Spinal cord (tissue), 10 donors: ENCODE results near the gene TSPAN3. TPM values are rescaled to one million over a fixed set of nuclear protein-coding genes. Genes with fewer than 3 reads are reported as not detected.

Experiments
- DNase-seq, 6 donors: peaks; one replicate each; pipeline versions ENCODE4 v3.0.0 to v3.0.0-alpha.2; 2013 to 2015; ENCODE audit warnings: low spot score in 6 of 6, low read depth in 4 of 6
- H3K27ac ChIP-seq: one replicate; pipeline ENCODE4 v1.5.1; 2013; ENCODE audit warnings: low read depth, low read length, control low read depth
- H3K27me3 ChIP-seq: one replicate; pipeline ENCODE4 v1.6.1; 2013; ENCODE audit warnings: low read length; ENCODE audit not compliant: control insufficient read depth, insufficient read depth
- H3K36me3 ChIP-seq: one replicate; pipeline ENCODE4 v1.6.1; 2013; ENCODE audit warnings: low read length; ENCODE audit not compliant: control insufficient read depth, insufficient read depth
- H3K4me1 ChIP-seq: one replicate; pipeline ENCODE4 v1.6.1; 2013; ENCODE audit warnings: low read length; ENCODE audit not compliant: control insufficient read depth, insufficient read depth
- H3K4me3 ChIP-seq: one replicate; pipeline ENCODE4 v1.5.1; 2013; ENCODE audit warnings: low read depth, low read length, control low read depth
- H3K9me3 ChIP-seq: one replicate; pipeline ENCODE4 v1.6.1; 2013; ENCODE audit warnings: low read length; ENCODE audit not compliant: control insufficient read depth, insufficient read depth
- WGBS: methylation state at CpG from one replicate; pipeline ENCODE4 v1.1.5; 2013; ENCODE audit warnings: missing lambda C conversion rate; ENCODE audit not compliant: insufficient coverage; 5-methylcytosine and 5-hydroxymethylcytosine counted together
- polyA plus RNA-seq, 2 donors: library from polyadenylated mRNA; unstranded; fragments of 120-200 nt; gene quantifications; one replicate each; pipeline ENCODE4 v1.2.1, GENCODE V29; 2013; ENCODE audit not compliant: insufficient read length in 2 of 2
- total RNA-seq, 2 donors: library from RNA; depleted of rRNA in 1 of 2; stranded (reverse); fragments of 120-200 nt in 1 of 2; fragments of >200 nt in 1 of 2; gene quantifications; one replicate each; pipeline versions ENCODE4 v1.2.3 to v1.2.4, GENCODE V29; 2013 to 2014
- donor health status: healthy.

TSPAN3 gene
- total and polyA plus RNA-seq, 4 donors, result 391 to 639 (median 545) TPM

DNA sequence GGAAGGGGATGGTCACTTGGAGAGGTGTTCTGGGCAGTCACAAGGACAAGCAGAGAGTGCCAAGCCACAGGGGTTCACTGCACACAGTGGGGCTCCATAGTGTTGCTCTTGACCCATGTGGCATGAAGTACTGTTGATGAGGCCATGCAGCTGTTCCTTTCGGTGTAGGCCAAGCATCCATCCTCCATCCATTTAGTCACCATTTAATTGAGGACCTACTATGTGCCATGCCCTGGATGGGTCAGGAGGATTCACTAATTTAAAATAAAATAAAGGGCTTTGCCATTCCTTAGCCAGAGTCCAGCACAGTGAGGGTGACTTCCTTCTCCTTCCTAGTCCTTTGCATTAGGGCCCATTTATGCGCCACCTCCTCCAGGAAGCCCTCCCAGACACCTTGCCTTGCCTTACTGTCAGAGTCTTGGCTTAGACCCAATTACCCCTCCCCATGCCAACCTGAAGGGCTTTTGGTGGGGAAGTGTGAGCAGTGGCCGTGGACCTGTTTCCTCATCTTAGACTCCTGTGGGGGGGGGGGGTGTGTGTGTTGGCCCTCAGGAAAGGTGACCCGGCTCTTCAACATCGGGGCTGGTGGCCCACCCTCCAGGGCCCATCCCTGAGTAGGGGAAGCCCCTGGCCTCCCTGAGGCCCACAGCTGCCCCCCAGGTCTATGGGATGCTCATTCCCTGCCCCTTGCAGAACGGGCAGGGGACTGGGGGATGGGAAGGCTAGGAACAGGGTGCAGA, 50.4 kb downstream of the TSPAN3 start:
- no peaks in the 10 kb centered on the region for H3K36me3 ChIP-seq
- WGBS, result 89% methylated on average over 4 of the region's 6 CpGs

DNA sequence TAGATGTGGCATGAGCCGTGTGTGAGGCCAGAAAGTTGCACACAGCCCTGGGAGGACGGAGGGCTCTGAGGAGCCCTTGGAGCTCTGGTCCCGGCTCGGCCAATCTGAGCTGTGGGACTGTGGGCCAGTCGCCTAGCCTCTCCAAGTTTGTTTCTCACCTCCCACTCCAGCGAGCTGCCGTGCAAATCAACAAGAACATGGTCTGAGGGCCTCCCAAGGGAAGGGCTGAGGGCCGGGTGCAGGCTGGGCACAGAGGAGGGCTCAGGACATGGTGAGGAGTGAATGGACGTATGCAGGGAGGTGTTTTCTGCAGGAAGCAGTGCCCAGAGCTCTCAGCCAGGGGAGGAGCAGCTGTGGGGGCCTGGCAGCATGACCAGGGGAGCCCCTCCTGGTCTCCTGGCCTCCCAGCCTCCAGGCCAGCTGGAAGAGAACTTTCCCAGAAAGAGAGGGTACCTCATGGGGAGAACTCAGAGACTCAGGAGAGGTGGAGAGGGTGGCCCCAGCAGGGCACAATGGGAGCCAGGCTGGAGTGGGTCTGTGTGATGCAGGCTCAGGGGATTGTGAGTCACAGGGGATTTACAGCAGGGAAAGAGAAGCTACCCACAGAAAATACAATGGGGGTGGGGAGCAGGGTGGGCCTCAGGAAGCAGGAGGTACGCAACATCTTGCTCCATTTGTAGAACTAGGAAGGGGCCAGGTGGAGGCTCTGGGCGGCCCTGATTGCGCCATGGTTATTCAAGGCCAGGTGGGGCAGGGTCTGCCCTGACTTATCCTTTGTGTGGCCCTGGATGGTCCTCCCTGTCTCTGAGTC, 51.2 kb downstream of the TSPAN3 start:
- Histone ChIP-seq H3K27ac (no peak overlapping the region), H3K27me3 (no peaks in the 10 kb centered on the region), H3K36me3 (no peaks in the 10 kb centered on the region), H3K4me1 (peaks cover 17% of the 10 kb centered on the region), H3K9me3 (no peaks in the 10 kb centered on the region), H3K4me3 (no peak overlapping the region)
- WGBS, result 90% methylated on average over 9 of the region's 12 CpGs
- DNase-seq, result no peak

More for the DNA sequence above, 50.4 kb downstream of the TSPAN3 start:
- DNase-seq, result no peak
- no peaks in the 10 kb centered on the region for H3K27me3 ChIP-seq
- H3K9me3 ChIP-seq, result no peaks in the 10 kb centered on the region
- no peak overlapping the region for H3K4me3 ChIP-seq
- no peak overlapping the region for H3K27ac ChIP-seq
- peaks cover 18% of the 10 kb centered on the region for H3K4me1 ChIP-seq

- no peaks in the 10 kb centered on the region for H3K36me3 ChIP-seq
- H3K9me3 ChIP-seq, result no peaks in the 10 kb centered on the region
- H3K27ac ChIP-seq, result no peak overlapping the region
- no peak overlapping the region for H3K4me3 ChIP-seq
- 91% methylated on average over 10 of the region's 11 CpGs for WGBS
- DNase-seq, result no peak
- no peaks in the 10 kb centered on the region for H3K27me3 ChIP-seq
- H3K4me1 ChIP-seq, result peaks cover 9% of the 10 kb centered on the region
These were observed 52.0 kb downstream of the TSPAN3 start for GRCh38 chr15:77018796-77019505.

GRCh38 chr15:77017761-77018720, 52.9 kb downstream of the TSPAN3 start:
- Histone ChIP-seq H3K4me3 (no peak overlapping the region), H3K27ac (no peak overlapping the region), H3K9me3 (no peaks in the 10 kb centered on the region), H3K36me3 (no peaks in the 10 kb centered on the region), H3K4me1 (peaks cover 8% of the 10 kb centered on the region), H3K27me3 (no peaks in the 10 kb centered on the region)
- WGBS, result 92% methylated on average over 20 of the region's 20 CpGs
- no peak for DNase-seq

DNA sequence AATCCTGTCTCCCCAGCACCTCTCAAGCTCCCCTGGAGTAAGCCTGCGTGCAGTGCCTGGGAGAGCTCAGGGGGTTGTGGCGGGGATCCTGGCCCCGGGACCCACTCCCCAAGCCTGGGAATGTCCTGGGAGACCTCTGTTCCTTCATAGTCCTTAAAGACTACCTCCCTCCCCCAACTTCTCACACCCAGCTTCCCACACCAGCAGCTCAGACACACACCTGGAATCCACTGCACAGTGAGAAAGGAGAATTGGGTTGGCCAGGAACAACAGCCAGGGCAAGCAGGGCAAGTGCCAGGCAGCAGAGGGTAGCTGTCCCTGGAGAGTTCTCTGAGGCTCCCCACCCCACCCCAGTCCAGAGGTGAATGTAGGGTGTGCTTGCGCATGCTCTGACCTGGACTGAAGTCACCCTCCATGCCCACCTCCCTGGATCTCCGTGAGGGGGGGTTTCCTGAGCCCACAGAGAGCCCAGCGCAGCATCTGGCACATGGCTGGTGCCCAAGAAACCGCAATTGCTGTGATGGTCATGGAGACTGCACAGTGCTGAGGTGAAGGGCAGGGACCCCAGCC, 53.7 kb downstream of the TSPAN3 start:
- Histone ChIP-seq H3K9me3 (no peaks in the 10 kb centered on the region), H3K27me3 (no peaks in the 10 kb centered on the region), H3K27ac (no peak overlapping the region), H3K4me1 (peaks cover 8% of the 10 kb centered on the region), H3K4me3 (no peak overlapping the region), H3K36me3 (no peaks in the 10 kb centered on the region)
- no peak for DNase-seq
- WGBS, result 80% methylated on average over 4 of the region's 7 CpGs

GRCh38 chr15:77016321-77016695, 54.6 kb downstream of the TSPAN3 start:
- DNase-seq, result no peak
- Histone ChIP-seq H3K4me1 (peaks cover 8% of the 10 kb centered on the region), H3K36me3 (no peaks in the 10 kb centered on the region), H3K4me3 (no peak overlapping the region), H3K9me3 (no peaks in the 10 kb centered on the region), H3K27ac (no peak overlapping the region), H3K27me3 (no peaks in the 10 kb centered on the region)
- WGBS, result 85% methylated on average over 2 of the region's 3 CpGs

DNA sequence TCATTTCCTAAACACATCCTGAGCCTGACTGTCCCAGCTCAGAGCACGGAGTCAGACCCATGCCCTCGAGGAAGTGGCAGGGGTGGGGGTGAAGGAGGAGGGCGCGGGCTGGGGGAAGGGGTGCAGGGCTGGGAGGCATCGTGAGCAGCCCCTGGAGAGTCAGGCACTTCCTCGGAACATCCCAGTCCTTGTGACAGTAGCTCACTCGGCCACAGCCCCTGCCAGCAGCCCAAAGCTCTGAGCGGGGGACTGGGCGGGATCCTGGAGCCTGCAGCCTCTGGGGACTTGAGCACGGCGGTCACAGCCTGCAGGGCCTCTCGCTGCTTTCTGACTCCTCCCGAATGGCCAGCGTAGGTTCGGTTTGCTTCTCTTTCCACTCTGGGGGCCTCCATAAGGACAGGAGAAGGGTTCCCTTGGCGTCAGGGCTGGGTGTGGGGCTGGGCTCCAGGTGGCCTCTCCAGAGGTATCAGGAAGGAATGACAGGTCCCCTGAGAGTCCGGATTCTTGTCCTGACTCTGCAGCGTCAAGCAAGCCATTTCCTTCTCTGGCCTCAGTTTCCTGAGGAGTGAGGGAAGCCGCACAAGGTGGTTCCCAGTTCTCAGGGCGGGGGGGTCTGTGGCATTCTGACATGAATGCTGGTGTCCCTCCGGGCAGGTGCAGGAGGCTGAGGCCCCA, 55.1 kb downstream of the TSPAN3 start:
- 47% methylated on average over 20 of the region's 21 CpGs for WGBS

DNA sequence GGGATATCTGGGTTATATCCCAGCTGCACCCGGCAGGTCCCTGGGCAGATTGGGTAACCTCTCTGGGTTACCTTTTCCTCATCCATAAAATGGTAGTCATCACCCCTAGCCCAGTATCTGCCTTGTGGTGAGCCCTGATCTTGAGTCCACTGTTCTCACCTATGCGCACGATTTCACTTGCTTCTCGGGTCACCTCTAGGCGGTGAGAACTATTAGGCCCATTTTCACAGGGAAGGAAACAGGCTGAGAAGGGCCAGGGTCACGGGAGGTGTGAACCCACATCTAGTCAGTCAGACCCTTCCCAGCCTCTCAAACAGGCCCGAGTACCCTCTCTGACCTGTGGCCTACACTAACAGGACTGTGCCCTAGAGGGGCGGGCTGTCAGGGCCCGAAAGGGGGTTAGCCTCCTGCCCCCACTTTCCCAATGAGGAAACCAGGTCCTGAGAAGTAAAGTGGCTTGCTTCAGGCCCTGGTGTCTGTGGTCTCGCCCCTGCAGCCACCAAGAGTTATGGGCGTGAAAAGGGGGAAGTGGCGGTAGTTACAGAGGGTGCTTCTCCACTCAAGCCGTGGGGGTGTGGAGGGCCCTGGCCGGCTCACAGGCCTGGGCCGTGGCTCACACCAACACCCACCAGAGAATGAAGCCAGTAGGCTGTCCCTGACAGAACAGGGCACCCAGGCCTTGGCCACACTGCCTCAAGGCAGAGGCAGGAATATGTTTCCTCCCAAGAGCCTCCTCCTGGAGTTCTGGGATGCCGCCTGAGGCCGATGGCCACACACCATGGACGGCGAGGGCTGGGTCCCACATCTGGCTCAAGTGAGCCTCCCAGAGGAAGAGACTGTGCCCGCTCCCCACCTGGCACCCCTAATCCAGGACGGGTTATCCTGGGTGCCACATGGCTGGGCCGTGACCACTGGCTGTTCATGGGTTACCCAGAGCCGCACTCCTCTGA, 56.5 kb downstream of the TSPAN3 start:
- Histone ChIP-seq H3K36me3 (no peaks in the 10 kb centered on the region), H3K9me3 (no peaks in the 10 kb centered on the region), H3K27me3 (no peaks in the 10 kb centered on the region), H3K4me1 (peaks cover 8% of the 10 kb centered on the region), H3K27ac (no peak overlapping the region), H3K4me3 (no peak overlapping the region)
- no peak for DNase-seq
- 83% methylated on average over 16 of the region's 23 CpGs for WGBS

More for the DNA sequence above, 55.1 kb downstream of the TSPAN3 start:
- DNase-seq, result no peak
- no peak overlapping the region for H3K4me3 ChIP-seq
- no peaks in the 10 kb centered on the region for H3K27me3 ChIP-seq
- H3K27ac ChIP-seq, result no peak overlapping the region
- H3K9me3 ChIP-seq, result no peaks in the 10 kb centered on the region
- peaks cover 8% of the 10 kb centered on the region for H3K4me1 ChIP-seq
- H3K36me3 ChIP-seq, result no peaks in the 10 kb centered on the region
